ENCODE data around the gene PLXDC1. TPM values are rescaled to one million over a fixed set of nuclear protein-coding genes. Genes with fewer than 3 reads are reported as not detected.
A peak's percentile ranks its signal among the peaks of the same experiment; 100 is the strongest.

PLXDC1 gene
- total RNA-seq, 1 experiment from 2014 or later = 0.21 TPM

GRCh38 chr17:39096508-39097149 lies 54.8 kb downstream of the PLXDC1 start:
- DNase-seq (ENCODE audit: low spot score) = no peak

- no peak for DNase-seq (ENCODE audit: low spot score)
Measured at GRCh38 chr17:39095309-39095686, 56.1 kb downstream of the PLXDC1 start.

GRCh38 chr17:39094607-39095308 lies 56.7 kb downstream of the PLXDC1 start:
- DNase-seq (ENCODE audit: low spot score) = no peak

GRCh38 chr17:39092692-39093230 lies 58.7 kb downstream of the PLXDC1 start:
- no peak for DNase-seq (ENCODE audit: low spot score)

- no peak for DNase-seq (ENCODE audit: low spot score)
Measured at GRCh38 chr17:39090908-39091665, 60.4 kb downstream of the PLXDC1 start.

- DNase-seq (ENCODE audit: low spot score) = no peak
Measured at GRCh38 chr17:39090400-39090799, 61.0 kb downstream of the PLXDC1 start.

GRCh38 chr17:39084558-39084957 lies 66.9 kb downstream of the PLXDC1 start:
- no peak for DNase-seq (ENCODE audit: low spot score)

GRCh38 chr17:39083270-39083669 lies 68.2 kb downstream of the PLXDC1 start:
- no peak for DNase-seq (ENCODE audit: low spot score)

- no peak for DNase-seq (ENCODE audit: low spot score)
Measured at GRCh38 chr17:39082482-39082881, 69.0 kb downstream of the PLXDC1 start.

- DNase-seq (ENCODE audit: low spot score) = no peak
Measured at GRCh38 chr17:39081851-39082250, 69.6 kb downstream of the PLXDC1 start.

GRCh38 chr17:39080421-39081078 lies 70.9 kb downstream of the PLXDC1 start:
- peak; percentile 27 for DNase-seq (ENCODE audit: low spot score)

GRCh38 chr17:39079836-39080235 lies 71.6 kb downstream of the PLXDC1 start:
- no peak for DNase-seq (ENCODE audit: low spot score)

GRCh38 chr17:39077866-39078265 lies 73.6 kb downstream of the PLXDC1 start:
- DNase-seq (ENCODE audit: low spot score) = no peak

- no peak for DNase-seq (ENCODE audit: low spot score)
Measured at GRCh38 chr17:39077252-39077651, 74.2 kb downstream of the PLXDC1 start.

GRCh38 chr17:39074676-39075075 lies 76.8 kb downstream of the PLXDC1 start:
- no peak for DNase-seq (ENCODE audit: low spot score)

GRCh38 chr17:39073916-39074315 lies 77.5 kb downstream of the PLXDC1 start:
- DNase-seq (ENCODE audit: low spot score) = no peak

- no peak for DNase-seq (ENCODE audit: low spot score)
Measured at GRCh38 chr17:39073353-39073752, 78.1 kb downstream of the PLXDC1 start.

GRCh38 chr17:39071573-39071972 lies 79.9 kb downstream of the PLXDC1 start:
- no peak for DNase-seq (ENCODE audit: low spot score)

GRCh38 chr17:39069114-39069756 lies 82.2 kb downstream of the PLXDC1 start:
- peak; percentile 43 for DNase-seq (ENCODE audit: low spot score)

- DNase-seq (ENCODE audit: low spot score) = no peak
Measured at GRCh38 chr17:39064819-39065218, 86.6 kb downstream of the PLXDC1 start.

- no peak for DNase-seq (ENCODE audit: low spot score)
Measured at GRCh38 chr17:39064374-39064773, 87.1 kb downstream of the PLXDC1 start.

- DNase-seq (ENCODE audit: low spot score) = no peak
Measured at GRCh38 chr17:39063681-39064069, 87.8 kb downstream of the PLXDC1 start.
